Activated naive CD8-positive, alpha-beta T cell treated with anti-CD3 and anti-CD28 coated beads, Interleukin-2, amount 10 ng/mL, durations not matched to agents 7 days and 5 days (primary cell): Measurements from ENCODE around the gene SCAMP4. TPM values are rescaled to one million over a fixed set of nuclear protein-coding genes. Genes with fewer than 3 reads are reported as not detected.
A peak's percentile ranks its signal among the peaks of the same experiment; 100 is the strongest.
"Not testable (repeated sequence)": the region's sequence is repeated elsewhere in the genome, so short reads cannot be mapped to it uniquely, and the experiment has no call there.

Experiments used
- ATAC-seq: fragments of 150-1000 bp; cut with Tn5 transposase; one replicate; pipeline ENCODE4 v1.10.0; 2021; ENCODE audit warnings: low read depth, moderate library complexity
- POLR2A ChIA-PET: fragments of 350-600 bp; sonication (Branson Sonifier 250); formaldehyde crosslinking; loops from one replicate; lab custom pipeline; 2021; ENCODE audit warnings: antibody characterized with exemption; lab: Charles Lee
- DNase-seq: peaks from one replicate; pipeline ENCODE4 v3.0.0; 2021
- H3K27ac Mint-ChIP-seq: one replicate; pipeline ENCODE4 v1.8.0; 2022; ENCODE audit warnings: mild to moderate bottlenecking, mixed read lengths
- H3K27me3 Mint-ChIP-seq: one replicate; pipeline ENCODE4 v1.8.0; 2022; ENCODE audit warnings: mild to moderate bottlenecking, moderate library complexity, mixed read lengths
- H3K36me3 Mint-ChIP-seq: one replicate; pipeline ENCODE4 v1.8.0; 2021; ENCODE audit warnings: mild to moderate bottlenecking, mixed read lengths
- H3K4me1 Mint-ChIP-seq: one replicate; pipeline ENCODE4 v1.8.0; 2021; ENCODE audit warnings: mixed read lengths
- H3K4me3 Mint-ChIP-seq: one replicate; pipeline ENCODE4 v1.8.0; 2022; ENCODE audit warnings: mild to moderate bottlenecking, moderate library complexity, mixed read lengths
- H3K9me3 Mint-ChIP-seq: one replicate; pipeline ENCODE4 v1.8.0; 2021; ENCODE audit warnings: mixed read lengths
- total RNA-seq, 2 experiments: library from RNA; stranded (reverse); gene quantifications; one replicate each; pipeline ENCODE4 v1.2.3, GENCODE V29; 2021

Gene SCAMP4
- total RNA-seq, 2 experiments from 2014 or later: 35.1 to 35.2 TPM

- peak overlapping the region; percentile 99 for H3K27ac Mint-ChIP-seq
- no peaks in the 10 kb centered on the region for H3K9me3 Mint-ChIP-seq
- POLR2A ChIA-PET: interaction anchor here (0.7 to 3.0 kb wide), 4 partner anchors 9 to 214 kb away, joined by 3 to 46 read pairs (median 8); partner anchors contain the start of gene ABHD17A
- peaks cover 23% of the 10 kb centered on the region for H3K4me1 Mint-ChIP-seq
- ATAC-seq (no peak), DNase-seq (no peak)
- H3K36me3 Mint-ChIP-seq: peaks cover 13% of the 10 kb centered on the region
- H3K27me3 Mint-ChIP-seq: no peaks in the 10 kb centered on the region
- peak overlapping the region; percentile 99 for H3K4me3 Mint-ChIP-seq
Observed at GRCh38 chr19:1873524-1874473, 31.4 kb upstream of the SCAMP4 start.

DNA sequence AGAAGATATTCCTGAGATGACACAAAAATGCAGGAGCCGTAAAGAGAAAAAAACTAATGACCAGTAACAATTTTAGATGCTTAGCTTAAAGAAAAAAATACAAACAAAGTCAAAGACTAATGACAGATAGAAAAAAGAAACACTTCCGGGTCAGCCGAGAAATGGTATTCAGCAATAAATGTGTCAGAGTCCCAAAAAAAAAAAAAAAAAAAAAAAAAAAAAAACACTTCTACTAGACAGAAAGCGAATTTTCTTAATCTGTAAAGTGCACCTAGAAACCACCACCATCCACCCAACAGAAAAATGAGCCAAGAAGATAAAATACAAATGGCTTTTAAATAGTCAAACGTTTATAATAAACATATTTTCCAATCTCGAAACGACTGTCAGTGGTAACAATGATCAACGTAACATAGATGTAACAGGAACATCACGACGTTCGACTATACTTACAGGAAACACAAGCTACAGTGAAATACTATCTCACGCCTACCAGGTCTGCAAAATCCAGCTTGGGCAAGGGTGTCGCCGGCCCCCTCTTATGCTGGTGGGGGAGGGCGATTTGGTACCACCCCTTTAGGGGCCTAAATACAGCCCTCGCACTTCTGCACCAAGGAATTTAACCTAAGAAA, 30.5 kb upstream of the SCAMP4 start:
- no peaks in the 10 kb centered on the region for H3K27me3 Mint-ChIP-seq
- H3K27ac Mint-ChIP-seq: peak overlapping the region; percentile 99
- DNase-seq: no peak
- H3K4me3 Mint-ChIP-seq: peak overlapping the region; percentile 99
- H3K36me3 Mint-ChIP-seq: peaks cover 13% of the 10 kb centered on the region
- POLR2A ChIA-PET: interaction anchor here (0.6 to 3.0 kb wide), 14 partner anchors 8 to 213 kb away, joined by 3 to 67 read pairs (median 4); partner anchors contain the start of gene ABHD17A
- no peaks in the 10 kb centered on the region for H3K9me3 Mint-ChIP-seq
- peaks cover 18% of the 10 kb centered on the region for H3K4me1 Mint-ChIP-seq
- ATAC-seq: peak; percentile 38

DNA sequence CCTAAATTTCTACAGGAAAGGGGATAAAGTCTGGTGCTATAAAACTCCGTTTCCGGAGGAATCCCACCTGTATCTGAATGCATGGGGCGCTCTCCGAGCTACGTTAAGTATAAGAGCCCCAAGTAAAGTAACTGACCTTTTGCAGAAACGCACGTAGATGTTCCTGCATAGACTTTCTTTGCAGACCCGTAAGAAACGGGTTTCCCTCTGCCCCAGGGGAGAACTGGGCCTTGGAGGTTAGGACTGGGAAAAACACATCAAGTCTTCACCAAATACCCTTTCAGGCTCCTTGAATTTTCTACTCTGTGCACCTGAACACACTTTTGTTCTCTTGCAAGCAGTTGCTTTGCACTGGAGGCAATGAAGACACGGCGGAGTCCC, 29.9 kb upstream of the SCAMP4 start:
- H3K4me1 Mint-ChIP-seq: peaks cover 18% of the 10 kb centered on the region
- peak overlapping the region; percentile 99 for H3K4me3 Mint-ChIP-seq
- not testable (repeated sequence) for H3K9me3 Mint-ChIP-seq, DNase-seq, H3K27me3 Mint-ChIP-seq
- peak overlapping the region; percentile 99 for H3K27ac Mint-ChIP-seq
- H3K36me3 Mint-ChIP-seq: peaks cover 13% of the 10 kb centered on the region
- ATAC-seq: peak; percentile 5
- POLR2A ChIA-PET: interaction anchor here (0.6 to 3.0 kb wide), 13 partner anchors 9 to 209 kb away, joined by 3 to 67 read pairs (median 4); partner anchors contain the start of gene ABHD17A

DNA sequence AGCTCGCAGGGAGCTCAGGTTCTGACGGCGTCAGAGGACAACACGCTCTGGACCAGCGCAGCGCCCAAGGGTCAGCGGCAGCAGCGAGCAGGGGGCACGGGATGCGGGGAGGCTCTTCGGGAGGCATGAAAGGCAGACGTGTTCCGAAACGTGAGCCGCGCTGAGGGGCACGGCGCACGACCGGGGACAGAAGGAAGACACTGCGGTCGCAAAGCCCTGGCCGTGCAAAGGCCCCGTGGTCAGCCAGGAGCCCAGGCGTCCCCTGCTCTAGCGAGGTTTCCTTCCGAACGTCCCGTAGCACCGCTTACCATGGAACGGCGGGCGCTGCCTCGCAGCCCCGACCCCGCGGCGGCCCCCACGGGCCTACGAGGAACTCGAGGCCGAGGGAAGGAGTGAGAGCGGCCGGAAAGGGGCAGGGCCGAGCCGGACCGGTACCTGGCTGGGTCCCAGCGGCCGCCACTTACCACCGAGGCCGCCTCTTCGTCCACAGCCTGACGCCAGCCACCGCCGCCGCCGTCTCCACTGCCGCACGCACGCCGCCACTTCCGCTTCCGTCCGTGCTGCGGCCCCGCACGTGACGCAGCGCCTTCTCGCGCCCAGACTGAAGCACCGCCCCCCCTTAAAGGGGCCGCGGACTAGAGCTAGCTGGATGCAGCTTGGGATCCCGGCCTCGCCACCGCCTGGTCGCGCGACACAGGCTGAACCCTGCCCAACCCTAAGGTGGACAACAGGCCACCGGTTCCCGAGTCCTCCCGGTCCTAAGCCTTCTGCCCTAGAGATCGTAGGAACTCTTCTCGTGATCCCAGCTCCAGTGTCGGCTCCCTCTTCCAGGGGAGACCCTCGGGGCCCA, 29.3 kb upstream of the SCAMP4 start:
- POLR2A ChIA-PET: interaction anchor here (0.6 to 3.0 kb wide), 15 partner anchors 9 to 208 kb away, joined by 3 to 67 read pairs (median 6); partner anchors contain the start of gene ABHD17A

GRCh38 chr19:1876496-1877279, 28.5 kb upstream of the SCAMP4 start:
- POLR2A ChIA-PET: interaction anchor here (0.7 to 3.0 kb wide), 7 partner anchors 8 to 175 kb away, joined by 4 to 67 read pairs (median 11); partner anchors contain the start of gene ABHD17A
- H3K36me3 Mint-ChIP-seq: peaks cover 11% of the 10 kb centered on the region
- not testable (repeated sequence) for H3K9me3 Mint-ChIP-seq, H3K27me3 Mint-ChIP-seq, DNase-seq
- peaks cover 18% of the 10 kb centered on the region for H3K4me1 Mint-ChIP-seq
- peak overlapping the region; percentile 99 for H3K27ac Mint-ChIP-seq
- peak; percentile 4 for ATAC-seq
- peak overlapping the region; percentile 99 for H3K4me3 Mint-ChIP-seq

More for the DNA sequence above, 29.3 kb upstream of the SCAMP4 start:
- Mint-ChIP-seq H3K9me3 (no peaks in the 10 kb centered on the region), H3K27me3 (no peaks in the 10 kb centered on the region), H3K27ac (peak overlapping the region; percentile 99), H3K36me3 (peaks cover 11% of the 10 kb centered on the region), H3K4me3 (peak overlapping the region; percentile 99), H3K4me1 (peaks cover 18% of the 10 kb centered on the region)
- DNase-seq (peak; percentile 97), ATAC-seq (peak; percentile 84)

DNA sequence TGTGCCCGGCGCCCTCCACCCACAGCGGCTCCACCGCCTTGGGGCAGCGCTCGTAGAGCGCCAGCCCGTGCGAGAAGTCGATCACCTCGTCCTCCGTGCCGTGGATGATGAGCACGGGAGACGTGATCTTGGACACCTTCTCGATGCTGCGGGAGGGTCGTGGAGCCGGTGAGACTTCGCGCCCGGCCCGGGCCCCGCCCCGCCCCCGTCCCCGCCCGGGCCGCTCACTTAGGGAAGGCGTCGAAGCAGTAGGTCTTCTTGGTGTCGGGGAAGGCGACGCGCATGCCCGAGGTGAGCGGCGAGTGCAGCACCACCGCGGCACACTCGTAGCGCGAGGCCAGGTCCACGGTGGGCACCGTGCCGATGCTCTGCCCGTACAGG, 27.9 kb upstream of the SCAMP4 start:
- ATAC-seq, H3K27me3 Mint-ChIP-seq, DNase-seq, H3K4me3 Mint-ChIP-seq, H3K27ac Mint-ChIP-seq, H3K9me3 Mint-ChIP-seq: not testable (repeated sequence)
- Mint-ChIP-seq H3K4me1 (peaks cover 21% of the 10 kb centered on the region), H3K36me3 (peaks cover 11% of the 10 kb centered on the region)
- POLR2A ChIA-PET: interaction anchor here (1.5 to 3.0 kb wide), 4 partner anchors 7 to 175 kb away, joined by 4 to 67 read pairs (median 26); partner anchors contain the start of gene ABHD17A

DNA sequence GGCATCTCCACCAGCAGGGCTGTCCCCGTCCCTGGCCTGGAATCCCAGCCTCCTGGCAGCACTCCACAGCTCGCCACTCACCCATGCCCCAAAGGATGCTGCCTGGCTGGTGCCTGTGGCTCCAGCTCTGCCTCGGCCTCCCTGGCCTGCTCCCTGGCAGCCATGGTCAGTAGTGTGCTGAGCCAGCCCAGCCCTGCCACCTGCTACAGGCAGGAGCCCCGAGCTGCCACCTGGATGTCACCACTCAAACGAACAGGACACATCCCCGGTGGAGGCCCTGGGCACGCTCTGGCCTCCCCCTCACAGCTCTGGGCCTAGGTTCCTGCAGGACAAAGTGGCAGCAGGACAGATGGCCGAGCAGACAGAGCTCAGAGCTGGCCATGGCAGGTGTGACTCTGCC, 26.6 kb upstream of the SCAMP4 start:
- H3K4me3 Mint-ChIP-seq, ATAC-seq, H3K27ac Mint-ChIP-seq, H3K9me3 Mint-ChIP-seq, DNase-seq, H3K27me3 Mint-ChIP-seq, POLR2A ChIA-PET: not testable (repeated sequence)
- peaks cover 32% of the 10 kb centered on the region for H3K4me1 Mint-ChIP-seq
- peaks cover 21% of the 10 kb centered on the region for H3K36me3 Mint-ChIP-seq

DNA sequence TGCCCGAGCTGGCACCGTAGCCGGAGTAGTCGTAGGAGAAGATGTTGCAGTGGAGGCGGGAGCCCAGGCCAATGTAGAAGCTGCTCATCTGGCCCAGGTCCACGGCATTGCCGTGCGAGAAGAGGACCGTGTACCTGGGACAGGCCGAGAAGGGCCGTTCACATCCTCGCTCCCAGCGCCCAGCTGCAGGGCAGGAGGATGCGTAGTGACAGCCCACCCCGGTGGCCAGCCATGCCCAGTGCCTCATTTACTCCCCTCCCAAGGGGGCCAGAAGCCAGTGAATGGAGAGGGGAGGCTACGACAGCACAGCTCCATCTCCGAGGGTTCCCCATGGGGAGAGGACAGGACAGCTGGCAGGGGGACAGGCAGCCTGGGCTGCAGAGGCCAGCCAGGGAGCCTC, 25.2 kb upstream of the SCAMP4 start:
- peaks cover 24% of the 10 kb centered on the region for H3K36me3 Mint-ChIP-seq
- POLR2A ChIA-PET: interaction anchor here (6.9 kb wide), 1 partner anchor 16 kb away, joined by 103 read pairs; no protein-coding TSS in a partner anchor
- H3K27ac Mint-ChIP-seq: not testable (repeated sequence)

GRCh38 chr19:1880611-1881392, 24.4 kb upstream of the SCAMP4 start:
- no peaks in the 10 kb centered on the region for H3K27me3 Mint-ChIP-seq

More for the DNA sequence above, 25.2 kb upstream of the SCAMP4 start:
- not testable (repeated sequence) for H3K27me3 Mint-ChIP-seq, DNase-seq, ATAC-seq, H3K4me3 Mint-ChIP-seq, H3K9me3 Mint-ChIP-seq
- peaks cover 27% of the 10 kb centered on the region for H3K4me1 Mint-ChIP-seq

DNA sequence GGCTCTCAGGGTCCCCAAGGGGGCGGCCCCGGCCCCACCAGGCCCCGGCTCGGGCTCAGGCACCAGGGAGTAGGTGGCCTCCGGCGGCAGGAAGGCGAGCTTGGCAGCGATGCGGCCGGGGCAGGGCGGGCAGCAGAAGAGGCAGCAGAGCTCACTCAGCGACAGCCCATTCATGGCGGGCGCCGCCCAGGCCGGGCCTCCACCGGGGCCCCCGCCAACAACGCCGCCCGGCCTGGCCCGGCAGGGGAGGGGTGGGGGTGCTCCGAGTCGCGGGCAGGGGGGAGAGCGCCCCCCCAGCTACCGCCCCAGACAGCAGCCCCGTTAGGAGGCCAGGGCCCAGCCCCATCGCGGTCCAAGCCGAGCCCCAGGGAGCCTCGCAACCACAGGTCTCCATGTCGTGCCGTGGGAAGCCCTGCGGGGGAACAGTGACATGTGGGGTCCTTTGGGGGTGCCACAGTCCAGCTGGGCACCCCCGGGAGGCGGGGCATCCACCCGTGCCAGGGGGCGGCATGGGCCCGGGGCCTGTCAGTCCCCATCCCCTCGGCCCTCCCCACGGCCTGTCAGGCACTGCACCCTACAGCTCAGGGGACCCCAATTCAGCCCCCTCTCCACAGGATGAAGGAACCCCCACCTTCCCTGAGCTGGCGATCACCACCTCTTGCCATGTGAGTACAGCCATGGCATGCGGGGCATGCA, 23.7 kb upstream of the SCAMP4 start:
- Mint-ChIP-seq H3K4me3 (peak overlapping the region; percentile 99), H3K36me3 (peaks cover 21% of the 10 kb centered on the region), H3K27ac (peak overlapping the region; percentile 99), H3K4me1 (peaks cover 23% of the 10 kb centered on the region)
- not testable (repeated sequence) for H3K27me3 Mint-ChIP-seq, ATAC-seq, H3K9me3 Mint-ChIP-seq
- peak; percentile 47 for DNase-seq
- POLR2A ChIA-PET: interaction anchor here (0.9 to 6.9 kb wide), 5 partner anchors 10 to 24 kb away, joined by 3 to 103 read pairs (median 4); no protein-coding TSS in a partner anchor

More at GRCh38 chr19:1880611-1881392, 24.4 kb upstream of the SCAMP4 start:
- DNase-seq: no peak
- ATAC-seq: no peak
- POLR2A ChIA-PET: interaction anchor here (0.6 to 6.9 kb wide), 4 partner anchors 16 to 52 kb away, joined by 3 to 103 read pairs (median 6); no protein-coding TSS in a partner anchor
- no peaks in the 10 kb centered on the region for H3K9me3 Mint-ChIP-seq
- peak overlapping the region; percentile 54 for H3K27ac Mint-ChIP-seq
- H3K4me1 Mint-ChIP-seq: peaks cover 27% of the 10 kb centered on the region
- peaks cover 24% of the 10 kb centered on the region for H3K36me3 Mint-ChIP-seq
- peak overlapping the region; percentile 49 for H3K4me3 Mint-ChIP-seq
